ENCODE results near the gene TICRR. TPM values are rescaled to one million over a fixed set of nuclear protein-coding genes. Genes with fewer than 3 reads are reported as not detected.

Gene TICRR
- total RNA-seq, 4 donors from 2014 or later: not detected

DNA sequence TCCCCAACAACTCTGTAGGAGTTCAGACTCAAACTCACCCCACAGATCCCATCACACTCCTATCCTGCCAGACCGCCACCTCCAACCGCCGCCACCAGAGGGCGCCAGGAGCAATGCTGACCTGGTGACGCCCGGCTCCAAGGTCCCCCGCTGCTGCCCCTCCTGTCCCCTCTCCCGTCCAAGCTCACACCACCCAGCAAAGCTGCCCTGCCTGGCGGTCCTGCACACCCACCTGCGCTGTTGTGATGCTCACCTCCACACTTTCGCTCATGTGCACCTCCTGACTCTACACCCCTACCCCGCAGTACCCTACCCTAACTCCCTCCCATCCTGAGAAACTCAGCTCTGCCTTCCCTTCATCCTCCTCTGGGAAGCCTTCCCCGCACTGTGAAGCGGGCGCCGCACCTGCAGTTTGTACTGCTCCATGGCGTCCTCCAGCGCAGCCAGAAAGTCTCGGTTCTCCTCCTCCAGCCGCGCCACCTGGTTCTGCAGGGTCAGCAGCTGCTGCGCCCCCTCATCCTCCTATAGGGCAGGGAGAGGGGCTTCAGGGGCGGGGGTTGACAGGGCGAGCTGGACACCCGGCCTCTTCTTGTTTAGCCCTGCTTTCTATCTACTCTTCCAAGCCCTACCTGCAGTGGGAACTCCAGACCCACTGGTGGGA is 72.1 kb downstream of the TICRR start:
- peak; percentile 63 to 88 (median 77) for TF ChIP-seq CTCF (IDR thresholded peaks at IDR 0.05 in 4 of 5, conservative IDR thresholded peaks at IDR 0.05 in 1 of 5)
- TF ChIP-seq POLR2A (IDR thresholded peaks at IDR 0.05): no peak
- Histone ChIP-seq H3K9me3 (no peaks in the 10 kb centered on the region), H3K36me3 (no peaks in the 10 kb centered on the region), H3K4me1 (peaks cover 0 to 3% of the 10 kb centered on the region in 2 donors), H3K4me3 (no peak overlapping the region), H3K27ac (no peak overlapping the region), H3K27me3 (no peaks in the 10 kb centered on the region)
- in situ Hi-C loops (cut with MboI; ENCODE audit: low sequenced_read_pairs in 4 of 4): no loop called here
- intact Hi-C loops (cut with DNase I; ENCODE audit: low total_unique reads): loop anchor here (1.0 to 10.0 kb wide), 2 partner anchors 47 to 103 kb away; partner anchors contain the start of genes PEX11A and WDR93
- DNase-seq (peak in 1 of 2 donors; percentile 62), ATAC-seq (peak; percentile 60 to 83)

GRCh38 chr15:89648106-89649012 is 73.1 kb downstream of the TICRR start:
- TF ChIP-seq POLR2A (IDR thresholded peaks at IDR 0.05) (no peak), CTCF (IDR thresholded peaks at IDR 0.05 in 4 of 5, conservative IDR thresholded peaks at IDR 0.05 in 1 of 5) (no peak)
- peaks cover 0 to under 1% (median 0%) of the 10 kb centered on the region in 3 donors for H3K27me3 ChIP-seq
- no peak for DNase-seq
- intact Hi-C loops (cut with DNase I; ENCODE audit: low total_unique reads): loop anchor here (10.0 kb wide), 1 partner anchor 46 kb away; the partner anchor contains the start of genes PEX11A and WDR93
- no peak for ATAC-seq
- peaks cover 0 to 3% of the 10 kb centered on the region in 2 donors for H3K4me1 ChIP-seq
- H3K4me3 ChIP-seq: no peak overlapping the region
- H3K36me3 ChIP-seq: no peaks in the 10 kb centered on the region
- in situ Hi-C loops (cut with MboI; ENCODE audit: low sequenced_read_pairs in 4 of 4): no loop called here
- no peaks in the 10 kb centered on the region for H3K9me3 ChIP-seq
- no peak overlapping the region for H3K27ac ChIP-seq

- peaks cover 0 to 4% (median 0%) of the 10 kb centered on the region in 3 donors for H3K27me3 ChIP-seq
- TF ChIP-seq POLR2A (IDR thresholded peaks at IDR 0.05) (no peak), CTCF (IDR thresholded peaks at IDR 0.05 in 4 of 5, conservative IDR thresholded peaks at IDR 0.05 in 1 of 5) (no peak)
- no peaks in the 10 kb centered on the region for H3K36me3 ChIP-seq
- in situ Hi-C loops (cut with MboI; ENCODE audit: low sequenced_read_pairs in 4 of 4) (no loop called here), intact Hi-C loops (cut with DNase I; ENCODE audit: low total_unique reads) (loop anchor here (10.0 kb wide), 1 partner anchor 46 kb away; the partner anchor contains the start of genes PEX11A and WDR93)
- H3K9me3 ChIP-seq: no peaks in the 10 kb centered on the region
- no peak for DNase-seq
- no peak for ATAC-seq
- no peak overlapping the region for H3K27ac ChIP-seq
- H3K4me3 ChIP-seq: no peak overlapping the region
- peaks cover 0 to 3% of the 10 kb centered on the region in 2 donors for H3K4me1 ChIP-seq
Measured at GRCh38 chr15:89649013-89649625, 73.8 kb downstream of the TICRR start.

- intact Hi-C loops (cut with DNase I; ENCODE audit: low total_unique reads) (loop anchor here (10.0 kb wide), 1 partner anchor 45 kb away; the partner anchor contains the start of genes PEX11A and WDR93), in situ Hi-C loops (cut with MboI; ENCODE audit: low sequenced_read_pairs in 4 of 4) (no loop called here)
- H3K36me3 ChIP-seq: no peaks in the 10 kb centered on the region
- no peak overlapping the region for H3K4me3 ChIP-seq
- ATAC-seq (no peak), DNase-seq (no peak)
- no peaks in the 10 kb centered on the region for H3K9me3 ChIP-seq
- no peak overlapping the region for H3K27ac ChIP-seq
- peaks cover 3 to 10% (median 6%) of the 10 kb centered on the region in 3 donors for H3K27me3 ChIP-seq
- peaks cover 4 to 8% of the 10 kb centered on the region in 2 donors for H3K4me1 ChIP-seq
- no peak for TF ChIP-seq CTCF (IDR thresholded peaks at IDR 0.05 in 4 of 5, conservative IDR thresholded peaks at IDR 0.05 in 1 of 5)
- TF ChIP-seq POLR2A (IDR thresholded peaks at IDR 0.05): no peak
Measured at GRCh38 chr15:89649716-89650115, 74.4 kb downstream of the TICRR start.
